ENCODE results near the gene TOPAZ1.

The TOPAZ1 gene

GRCh38 chr3:44337248-44337785 is 95.6 kb downstream of the TOPAZ1 start:
- peak overlapping the region; percentile 96 for H3K4me3 ChIP-seq (ENCODE audit: low read length)
- DNase-seq (ENCODE audit: low read depth): no peak
- peak; percentile 7 for TF ChIP-seq CTCF (IDR thresholded peaks at IDR 0.05; ENCODE audit: insufficient read depth, low read depth, low read length, missing control alignments)

DNA sequence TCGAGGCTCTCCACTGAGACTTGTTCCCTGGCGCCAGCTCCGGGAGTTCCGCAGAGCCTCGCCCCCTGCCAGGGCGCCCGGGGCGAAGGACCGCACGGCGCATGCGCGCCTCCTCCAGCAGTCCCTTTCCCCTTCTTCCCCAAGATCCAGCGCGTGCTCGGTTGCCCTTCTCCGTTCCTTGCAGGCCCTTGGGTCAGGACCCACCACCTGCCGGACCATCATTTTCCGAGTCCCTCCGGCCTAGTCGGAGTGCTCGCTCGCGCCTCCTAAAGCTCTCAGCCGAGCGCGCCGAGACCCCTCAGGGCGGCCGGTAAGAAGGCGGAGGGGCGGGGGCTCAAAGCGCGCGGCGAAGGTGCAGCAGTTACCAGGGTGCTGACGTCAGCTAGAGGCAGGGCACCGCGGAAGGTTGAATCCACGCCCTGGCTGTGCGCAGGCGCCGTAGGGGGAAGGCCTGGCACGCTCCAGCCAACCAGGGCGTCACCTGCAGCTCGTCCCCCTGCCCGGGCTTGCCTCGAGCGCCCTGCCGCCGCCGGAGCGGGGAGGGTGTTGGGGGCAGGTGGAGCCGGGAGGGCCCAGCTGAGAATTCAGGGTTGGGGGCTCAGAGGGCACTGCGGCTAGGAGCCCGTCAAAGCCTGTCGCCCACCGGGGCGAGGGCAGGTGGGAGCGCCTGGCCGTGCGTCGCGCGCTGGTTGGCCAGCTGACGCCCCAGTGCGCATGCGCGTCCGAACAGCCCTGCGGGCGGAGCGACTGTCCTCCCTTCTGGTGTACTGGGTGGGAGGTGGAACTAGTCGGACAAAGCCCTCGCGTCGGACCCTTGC is 96.5 kb downstream of the TOPAZ1 start, which contains the start of gene TCAIM:
TCAIM (plus strand) TSS at position 757 of the 818 bp plus-strand sequence. CDS start 16,017 bp downstream, outside the sequence.
- TF ChIP-seq CTCF (IDR thresholded peaks at IDR 0.05; ENCODE audit: insufficient read depth, low read depth, low read length, missing control alignments): no peak
- DNase-seq (ENCODE audit: low read depth): peak; percentile 99
- H3K4me3 ChIP-seq (ENCODE audit: low read length): peak within 1 kb of the TSS; percentile 96

GRCh38 chr3:44338828-44339127 is 97.1 kb downstream of the TOPAZ1 start:
- no peak for DNase-seq (ENCODE audit: low read depth)
- H3K4me3 ChIP-seq (ENCODE audit: low read length): peak overlapping the region; percentile 96
- no peak for TF ChIP-seq CTCF (IDR thresholded peaks at IDR 0.05; ENCODE audit: insufficient read depth, low read depth, low read length, missing control alignments)

- DNase-seq (ENCODE audit: low read depth): peak; percentile 14
- H3K4me3 ChIP-seq (ENCODE audit: low read length): peak overlapping the region; percentile 96
- TF ChIP-seq CTCF (IDR thresholded peaks at IDR 0.05; ENCODE audit: insufficient read depth, low read depth, low read length, missing control alignments): no peak
These were observed 97.7 kb downstream of the TOPAZ1 start for GRCh38 chr3:44339181-44340057.

DNA sequence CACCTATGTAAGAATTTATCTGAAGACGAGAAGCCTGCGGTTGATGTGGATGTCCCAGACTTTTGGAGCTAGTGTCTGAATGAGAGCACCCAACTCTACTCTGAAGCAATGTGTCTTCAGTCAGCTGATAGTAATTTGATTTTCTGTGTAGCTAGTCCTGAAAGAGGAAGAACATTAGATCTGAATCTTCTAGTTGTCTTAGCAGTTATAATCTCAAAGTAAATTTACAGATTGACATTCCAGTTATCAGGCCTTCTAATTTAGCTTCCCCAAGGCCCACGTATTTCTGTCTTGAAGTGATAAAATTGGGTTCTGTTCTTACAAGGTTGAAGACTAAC is 98.3 kb downstream of the TOPAZ1 start:
- no peak for DNase-seq (ENCODE audit: low read depth)
- TF ChIP-seq CTCF (IDR thresholded peaks at IDR 0.05; ENCODE audit: insufficient read depth, low read depth, low read length, missing control alignments): no peak
- H3K4me3 ChIP-seq (ENCODE audit: low read length): peak overlapping the region; percentile 96

- no peak overlapping the region for H3K4me3 ChIP-seq (ENCODE audit: low read length)
- no peak for DNase-seq (ENCODE audit: low read depth)
- TF ChIP-seq CTCF (IDR thresholded peaks at IDR 0.05; ENCODE audit: insufficient read depth, low read depth, low read length, missing control alignments): no peak
These were observed 100.6 kb downstream of the TOPAZ1 start for GRCh38 chr3:44342176-44342790.

Measured in epithelial cell of esophagus (primary cell).